Pons (tissue), 1 donor: ENCODE measurements around the gene TMEM175.

Experiments
- DNase-seq: peaks from one replicate; pipeline ENCODE4 v3.0.0-alpha.2; 2016; ENCODE audit warnings: low spot score

TMEM175 gene

GRCh38 chr4:899556-899906 lies 32.7 kb upstream of the TMEM175 start:
- DNase-seq = no peak

- DNase-seq = no peak
Observed at GRCh38 chr4:900073-900472, 32.2 kb upstream of the TMEM175 start.

DNA sequence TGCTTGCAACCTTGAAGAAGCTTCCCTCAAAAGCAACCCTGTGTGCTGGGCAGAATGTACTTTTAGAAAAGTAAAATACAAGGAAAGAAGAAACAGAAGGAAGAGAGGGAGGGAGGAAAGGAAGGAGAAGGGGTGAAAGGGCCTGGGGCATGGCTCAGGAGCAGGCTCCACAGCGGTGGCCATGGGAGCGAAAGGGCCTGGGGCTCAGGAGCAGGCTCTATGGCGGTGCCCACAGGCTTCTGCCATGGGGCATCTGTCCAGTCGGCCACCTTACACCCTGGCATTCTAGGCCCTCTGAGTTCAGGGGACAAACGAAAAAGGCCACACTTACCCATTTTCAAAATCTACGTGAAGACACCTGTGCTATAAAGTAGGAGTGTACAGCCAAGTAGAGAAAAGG lies 31.5 kb upstream of the TMEM175 start:
- no peak for DNase-seq

DNA sequence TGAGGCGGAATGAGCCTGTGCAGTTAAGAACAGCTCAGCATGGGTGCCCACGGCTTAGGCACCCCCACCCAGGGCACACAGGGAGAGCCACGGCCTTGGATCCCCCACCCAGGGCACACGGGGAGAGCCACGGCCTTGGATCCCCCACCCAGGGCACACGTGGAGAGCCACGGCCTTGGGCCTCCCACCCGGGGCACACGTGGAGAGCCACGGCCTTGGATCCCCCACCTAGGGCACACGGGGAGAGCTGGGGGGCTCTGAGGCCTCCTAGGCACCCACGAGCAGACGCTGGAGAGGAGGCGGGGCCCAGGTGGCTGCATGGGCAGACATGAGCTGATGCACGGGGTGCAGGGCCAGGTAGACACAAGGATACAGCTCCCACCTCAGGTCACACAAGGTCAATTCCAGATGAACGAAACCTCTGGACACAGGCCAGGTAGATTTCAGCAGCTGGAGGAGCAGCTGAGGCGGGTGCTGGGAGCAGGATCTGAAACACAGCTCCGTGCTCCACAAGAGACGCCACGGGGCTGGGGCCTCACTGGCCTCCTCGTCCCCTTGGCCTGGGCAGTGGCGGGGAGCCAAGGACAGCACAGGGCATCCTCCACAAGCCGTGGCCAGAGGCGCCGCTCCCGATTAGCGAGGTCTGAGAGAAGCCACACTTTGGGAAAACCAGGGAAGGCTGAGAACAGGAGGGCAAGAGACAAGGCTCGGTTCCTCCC lies 30.9 kb upstream of the TMEM175 start:
- DNase-seq = no peak

- no peak for DNase-seq
Observed at GRCh38 chr4:903066-904046, 28.9 kb upstream of the TMEM175 start.

- no peak for DNase-seq
Observed at GRCh38 chr4:905485-906338, 26.5 kb upstream of the TMEM175 start.

- no peak for DNase-seq
Observed at GRCh38 chr4:906339-907102, 25.7 kb upstream of the TMEM175 start.

DNA sequence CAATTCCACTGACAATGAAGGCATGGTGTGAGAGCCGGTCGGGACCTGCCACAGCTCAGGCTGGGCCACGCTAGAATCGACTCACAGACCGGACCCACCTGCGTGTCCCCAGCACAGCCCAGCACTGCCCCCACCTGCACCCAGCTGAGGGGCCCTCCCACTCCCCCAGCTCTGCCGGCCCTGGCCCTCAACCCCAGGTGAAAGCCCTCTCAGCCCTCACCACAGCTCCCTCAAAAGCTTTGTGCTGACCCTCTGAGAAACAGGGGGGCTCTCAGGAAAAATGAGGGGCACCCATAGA lies 25.2 kb upstream of the TMEM175 start:
- no peak for DNase-seq

GRCh38 chr4:907691-908425 lies 24.4 kb upstream of the TMEM175 start:
- DNase-seq = no peak

DNA sequence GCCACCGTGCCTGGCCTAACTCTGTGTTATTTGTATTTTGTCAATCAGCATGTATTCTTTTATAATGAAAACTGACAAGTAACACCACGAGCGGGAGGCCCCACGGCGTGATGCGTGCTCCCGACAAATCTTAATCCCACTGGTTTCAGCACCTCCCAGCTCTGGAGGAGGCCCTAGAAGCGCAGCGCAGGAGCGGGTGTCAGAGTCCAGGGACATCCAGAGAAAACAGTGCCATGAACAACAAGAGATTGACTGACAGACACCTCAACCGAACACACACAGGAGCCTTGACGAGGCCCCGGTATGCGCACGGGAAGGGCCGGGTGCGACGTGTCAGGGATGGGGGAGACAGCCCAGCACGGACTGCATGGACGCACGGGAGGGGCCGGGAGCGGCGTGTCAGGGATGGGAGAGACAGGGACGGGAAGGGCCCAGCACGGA lies 23.1 kb upstream of the TMEM175 start:
- DNase-seq = no peak

GRCh38 chr4:909821-910220 lies 22.4 kb upstream of the TMEM175 start:
- no peak for DNase-seq

DNA sequence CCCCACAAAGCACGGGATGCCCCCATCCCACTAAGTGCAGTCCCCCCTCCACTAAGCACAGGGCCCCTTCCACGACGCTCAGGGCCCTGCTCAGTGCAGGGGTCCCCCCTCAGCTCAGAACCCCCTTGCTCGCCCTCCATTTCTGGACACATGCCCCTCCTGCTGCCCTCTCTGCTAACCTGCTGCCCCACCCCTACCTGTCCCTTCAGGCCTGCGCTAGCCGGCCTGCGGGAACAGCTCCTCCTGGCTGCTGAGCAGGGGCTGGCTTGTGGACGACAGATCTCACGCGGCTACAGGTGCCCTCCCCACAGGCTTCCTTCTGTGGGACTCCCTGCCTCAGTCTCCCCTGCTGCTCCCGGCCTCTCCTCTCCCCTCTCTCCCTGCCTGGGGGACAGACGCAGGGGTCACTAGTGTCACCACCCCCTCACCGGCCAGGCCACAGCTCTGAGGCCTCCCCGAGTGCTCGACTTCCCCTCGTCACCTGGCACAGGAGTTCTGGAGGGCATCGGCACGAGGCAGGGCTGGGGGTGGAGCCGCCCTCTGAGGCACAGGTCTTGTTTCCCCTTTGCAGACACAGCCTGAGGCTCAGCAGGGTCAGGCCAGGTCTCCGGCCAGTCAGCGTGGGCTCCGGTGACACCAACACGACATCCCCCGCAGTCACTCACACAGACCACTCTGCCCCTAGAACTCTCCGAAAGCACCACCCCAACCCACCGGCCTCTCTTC lies 21.7 kb upstream of the TMEM175 start:
- DNase-seq = no peak

DNA sequence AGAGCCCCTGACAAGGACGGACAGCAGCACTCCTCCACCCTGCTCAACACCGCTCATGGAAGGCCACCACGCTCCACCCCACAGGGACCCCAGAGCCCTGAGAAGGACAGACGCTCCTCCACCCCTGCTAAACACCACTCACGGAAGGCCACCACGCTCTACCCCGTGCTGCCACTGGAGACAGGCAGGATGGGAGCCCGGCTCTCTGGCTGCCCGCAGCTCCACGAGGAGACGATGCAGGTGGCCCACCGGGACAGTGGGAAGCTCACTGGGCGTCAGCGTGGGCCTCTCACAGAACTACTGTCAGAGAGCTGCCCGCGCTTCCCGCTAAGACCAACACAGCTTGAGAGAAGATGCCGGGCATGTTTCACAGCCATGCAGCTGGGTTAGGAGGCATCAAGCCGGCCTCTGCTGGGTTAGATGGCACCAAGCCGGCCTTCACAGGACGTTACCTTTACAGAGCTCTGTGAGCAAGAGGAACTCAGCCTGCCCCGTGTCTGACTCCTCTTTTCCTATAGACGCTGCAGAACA lies 21.0 kb upstream of the TMEM175 start:
- no peak for DNase-seq

- DNase-seq = no peak
Observed at GRCh38 chr4:911871-912490, 20.3 kb upstream of the TMEM175 start.

DNA sequence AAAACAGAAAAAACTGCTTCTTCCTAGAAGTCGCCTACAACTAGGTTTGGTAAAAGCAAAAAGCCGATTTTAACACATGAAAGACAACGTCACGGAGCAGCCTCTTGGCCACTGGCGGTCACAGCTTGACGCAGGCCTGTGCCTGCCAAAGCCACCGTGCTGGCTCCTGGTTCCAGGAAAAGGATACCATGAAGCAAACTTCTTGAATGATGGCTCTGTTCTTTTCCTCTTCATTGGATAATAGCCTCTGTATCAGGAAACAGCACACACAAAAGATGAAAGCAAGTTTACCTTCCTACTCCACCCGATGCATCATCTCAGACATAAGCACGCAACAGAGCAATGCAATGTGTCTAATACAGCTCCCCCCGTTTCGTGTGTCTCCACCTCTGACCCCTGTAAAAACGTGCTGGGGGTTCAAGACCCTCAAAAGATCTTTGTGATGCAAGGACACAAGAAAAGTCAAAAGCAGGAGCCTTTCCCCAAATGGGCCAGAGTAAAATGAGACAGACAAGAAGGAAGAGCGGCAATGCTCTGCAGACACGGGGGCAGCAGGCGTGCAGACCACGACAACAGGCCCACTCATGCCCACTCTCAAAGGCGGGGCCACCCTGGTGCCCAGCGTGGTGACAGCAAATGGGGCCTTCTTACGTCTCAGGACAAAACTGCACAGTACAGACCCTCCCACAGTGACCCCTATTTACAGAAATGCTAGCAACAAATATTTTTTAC lies 19.5 kb upstream of the TMEM175 start:
- DNase-seq = no peak

DNA sequence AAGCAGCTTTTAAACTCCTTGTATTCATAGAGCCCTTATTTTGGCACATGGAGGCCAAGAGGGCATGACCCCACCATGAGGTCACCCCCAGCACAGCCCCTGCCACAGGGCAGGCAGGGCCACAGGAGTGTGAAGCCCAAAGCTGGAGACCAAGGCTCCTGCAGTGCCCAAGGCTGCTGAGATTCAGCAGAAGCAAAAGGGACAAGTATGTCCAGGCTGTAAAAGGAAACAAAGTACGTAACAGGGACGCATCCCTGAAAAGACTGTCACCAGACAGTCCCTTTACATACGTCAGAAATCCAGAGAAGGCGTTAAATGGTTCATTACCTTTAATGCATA lies 19.0 kb upstream of the TMEM175 start:
- no peak for DNase-seq

GRCh38 chr4:914531-914930 lies 17.7 kb upstream of the TMEM175 start:
- no peak for DNase-seq

DNA sequence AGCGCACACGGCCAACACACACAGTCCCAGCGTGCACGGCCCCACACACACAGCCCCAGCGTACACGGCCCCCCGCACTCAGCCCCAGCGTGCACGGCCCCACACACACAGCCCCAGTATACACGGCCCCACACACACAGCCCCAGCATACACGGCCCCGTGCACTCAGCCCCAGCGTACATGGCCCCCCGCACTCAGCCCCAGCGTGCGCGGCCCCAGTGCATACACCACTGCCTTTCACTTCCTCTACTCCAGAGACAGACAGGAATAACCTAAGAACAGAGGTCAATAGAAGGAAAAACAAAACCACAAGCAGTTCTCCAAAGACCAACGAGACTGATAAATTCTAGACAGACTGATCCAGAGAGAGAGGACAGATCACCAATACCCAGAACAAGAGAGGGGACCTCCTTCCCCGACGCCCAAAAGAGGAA lies 17.2 kb upstream of the TMEM175 start:
- peak; percentile 56 for DNase-seq

GRCh38 chr4:915595-915994 lies 16.7 kb upstream of the TMEM175 start:
- DNase-seq = peak; percentile 49
